GM21526 (cell line): ENCODE data around the gene BYSL.

Experiments used
- ATAC-seq: cut with Tn5 transposase; IDR thresholded peaks from one replicate; pipeline ENCODE4 v1.9.1; 2021; ENCODE audit warnings: moderate library complexity; ENCODE audit not compliant: unreplicated experiment, low FRiP score

Gene BYSL, protein sequence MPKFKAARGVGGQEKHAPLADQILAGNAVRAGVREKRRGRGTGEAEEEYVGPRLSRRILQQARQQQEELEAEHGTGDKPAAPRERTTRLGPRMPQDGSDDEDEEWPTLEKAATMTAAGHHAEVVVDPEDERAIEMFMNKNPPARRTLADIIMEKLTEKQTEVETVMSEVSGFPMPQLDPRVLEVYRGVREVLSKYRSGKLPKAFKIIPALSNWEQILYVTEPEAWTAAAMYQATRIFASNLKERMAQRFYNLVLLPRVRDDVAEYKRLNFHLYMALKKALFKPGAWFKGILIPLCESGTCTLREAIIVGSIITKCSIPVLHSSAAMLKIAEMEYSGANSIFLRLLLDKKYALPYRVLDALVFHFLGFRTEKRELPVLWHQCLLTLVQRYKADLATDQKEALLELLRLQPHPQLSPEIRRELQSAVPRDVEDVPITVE

DNA sequence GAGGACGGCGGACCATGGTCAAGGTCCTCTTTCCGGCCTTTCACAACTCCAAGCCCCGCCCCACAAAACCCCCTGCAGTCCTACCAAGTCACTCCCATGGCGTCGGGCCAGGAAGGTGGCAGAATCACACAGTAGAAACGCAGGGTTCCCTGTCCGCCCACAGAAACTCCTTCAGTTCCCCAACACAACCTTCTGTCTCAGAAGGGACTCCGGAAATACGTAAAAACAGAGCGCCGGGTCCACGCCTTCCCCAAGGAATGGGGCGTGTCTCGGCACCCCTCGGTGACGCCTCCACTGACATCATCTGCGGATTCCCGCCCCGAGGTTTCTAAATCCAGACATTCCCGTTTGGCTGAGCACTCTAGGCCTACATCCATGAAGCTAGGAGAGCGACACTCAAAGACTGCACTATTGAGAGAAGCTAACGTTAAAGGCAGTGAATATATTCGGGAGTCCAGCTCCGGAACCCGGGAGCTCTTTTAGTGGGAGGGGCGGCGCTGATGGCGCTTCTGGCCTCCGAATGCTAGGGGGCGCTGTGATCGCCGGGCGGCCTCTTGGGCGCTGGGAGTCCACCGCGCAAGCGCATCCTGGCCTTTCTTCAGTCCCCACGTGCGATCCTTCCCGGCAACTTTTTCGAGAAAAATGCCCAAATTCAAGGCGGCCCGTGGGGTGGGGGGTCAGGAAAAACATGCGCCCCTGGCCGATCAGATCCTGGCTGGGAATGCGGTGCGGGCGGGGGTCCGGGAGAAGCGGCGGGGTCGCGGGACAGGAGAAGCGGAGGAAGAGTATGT lies at the start of gene BYSL, which contains the start of gene MED20:
BYSL (plus strand) TSS at position 579 of the 791 bp plus-strand sequence; CDS start at position 643, 64 bp downstream.
MED20 (minus strand) TSS at position 219 of the 791 bp plus-strand sequence; CDS start at position 98, 121 bp downstream.
- ATAC-seq, result peak; percentile 85

DNA sequence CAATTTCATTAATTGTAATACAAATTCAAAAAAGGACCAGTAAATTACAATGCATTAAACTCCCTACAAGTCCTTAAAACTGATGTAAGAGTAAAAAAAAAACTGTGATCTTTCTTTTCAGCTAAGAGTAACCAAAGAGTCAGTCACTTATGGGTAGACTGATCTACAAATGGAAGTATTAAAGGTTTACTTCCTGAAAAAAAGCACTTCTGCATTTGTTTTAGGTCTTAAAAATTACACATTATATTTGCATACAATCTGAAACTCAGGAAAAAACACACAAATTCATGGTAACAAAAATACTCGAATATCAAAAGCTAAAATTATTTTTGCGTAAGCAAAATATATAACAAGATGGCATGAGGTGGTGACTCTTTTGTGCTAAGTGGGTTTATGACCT lies 49.6 kb upstream of the BYSL start:
- no peak for ATAC-seq

DNA sequence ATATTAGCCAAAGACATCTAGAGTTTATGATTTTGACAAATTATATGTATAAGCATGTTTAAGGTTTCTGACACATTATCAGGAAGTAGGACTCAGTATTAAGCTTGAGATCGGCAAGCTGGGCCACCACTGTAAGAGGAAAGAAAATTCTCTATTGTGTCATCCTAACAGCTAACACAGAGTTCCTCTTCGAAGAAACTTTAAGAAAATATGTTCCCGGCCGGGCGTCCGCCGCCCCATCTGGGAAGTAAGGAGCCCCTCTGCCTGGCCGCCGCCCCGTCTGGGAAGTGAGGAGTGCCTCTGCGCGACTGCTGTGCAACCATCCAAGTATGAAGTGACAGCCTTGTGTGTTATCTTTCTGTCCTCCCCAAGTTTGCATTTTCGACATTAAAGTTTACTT lies 49.2 kb upstream of the BYSL start:
- no peak for ATAC-seq

DNA sequence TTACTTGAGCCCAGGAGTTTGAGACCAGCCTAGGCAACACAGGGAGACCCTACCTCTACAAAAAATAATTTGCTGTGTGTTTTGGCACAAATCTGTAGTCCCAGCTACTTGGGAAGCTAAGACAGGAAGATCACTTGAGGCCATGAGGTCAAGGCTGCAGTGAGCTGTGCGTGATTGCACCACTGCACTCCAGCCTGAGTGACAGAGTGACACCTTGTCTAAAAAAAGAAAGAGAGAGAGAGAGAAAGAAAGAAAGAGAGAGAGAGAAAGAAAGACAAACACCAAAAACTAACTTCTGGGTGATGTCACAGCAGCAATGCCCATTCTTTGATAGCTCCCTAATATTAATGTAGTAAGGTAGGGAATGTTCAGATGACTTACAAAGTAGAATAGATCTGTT lies 46.6 kb upstream of the BYSL start:
- ATAC-seq, result no peak

DNA sequence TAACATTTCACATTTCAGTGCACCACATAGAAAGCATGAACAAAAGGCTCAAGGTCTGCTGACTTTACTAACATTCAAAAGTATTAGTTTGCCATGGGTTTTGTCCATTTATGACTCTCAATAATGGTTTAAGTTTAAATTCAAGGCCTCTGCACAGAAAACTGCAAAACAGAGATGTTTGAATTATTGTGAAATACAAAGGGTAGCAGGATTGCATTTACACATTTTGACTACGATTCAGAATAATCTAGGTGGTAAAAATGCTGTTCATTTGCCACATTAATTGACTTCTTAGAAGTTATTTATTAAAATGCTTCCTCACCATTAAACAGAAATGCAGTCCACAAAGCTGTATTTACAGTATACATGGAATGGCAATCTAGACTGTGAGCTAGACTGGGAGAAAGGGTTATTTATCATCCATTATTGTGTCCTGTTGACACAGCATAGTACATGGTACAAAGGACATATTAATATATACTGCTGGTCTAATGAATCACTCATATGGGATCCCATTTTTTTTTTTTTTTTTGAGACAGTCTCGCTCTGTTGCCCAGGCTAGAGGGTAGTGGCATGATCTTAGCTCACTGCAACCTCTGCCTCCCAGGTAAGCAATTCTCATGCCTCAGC lies 44.1 kb upstream of the BYSL start:
- ATAC-seq, result no peak

DNA sequence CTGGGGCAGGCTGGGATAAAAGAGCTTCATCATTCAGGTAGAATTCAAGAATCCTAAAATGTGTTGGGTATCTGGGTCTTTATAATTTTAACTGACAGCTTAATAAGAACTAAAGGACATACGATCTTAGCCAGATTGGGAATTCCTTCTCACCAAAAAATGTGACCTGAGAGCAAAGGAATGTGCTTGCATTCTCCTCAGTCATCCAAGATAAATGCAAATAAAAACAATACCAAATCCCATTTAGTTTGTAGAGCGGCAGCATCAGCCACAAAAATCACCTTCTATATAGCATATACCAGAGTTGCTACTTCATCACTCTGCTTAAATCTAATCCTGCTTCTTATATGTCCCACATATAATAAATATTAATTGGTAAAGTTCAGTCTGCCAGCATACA lies 43.1 kb upstream of the BYSL start:
- no peak for ATAC-seq

DNA sequence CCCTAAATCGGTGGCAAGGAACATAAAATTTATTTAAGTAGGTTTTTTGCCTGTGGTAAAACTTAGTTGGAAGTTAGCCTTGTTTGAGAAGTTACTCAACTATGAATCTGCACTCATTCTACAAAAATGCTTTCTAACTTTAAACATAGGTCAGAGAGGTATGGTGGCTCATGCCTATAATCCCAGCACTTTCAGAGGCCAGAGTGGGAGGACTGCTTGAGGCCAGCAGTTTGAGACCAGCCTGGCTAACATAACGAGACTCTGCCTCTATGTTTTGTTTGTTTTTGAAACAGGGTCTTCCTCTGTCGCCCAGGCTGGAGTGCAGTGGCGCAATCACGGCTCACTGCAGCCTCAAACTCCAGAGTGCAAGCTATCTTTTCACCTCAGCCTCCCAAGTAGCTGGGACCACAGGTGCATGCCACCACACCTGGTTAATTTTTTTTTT lies 42.3 kb upstream of the BYSL start:
- ATAC-seq, result no peak

DNA sequence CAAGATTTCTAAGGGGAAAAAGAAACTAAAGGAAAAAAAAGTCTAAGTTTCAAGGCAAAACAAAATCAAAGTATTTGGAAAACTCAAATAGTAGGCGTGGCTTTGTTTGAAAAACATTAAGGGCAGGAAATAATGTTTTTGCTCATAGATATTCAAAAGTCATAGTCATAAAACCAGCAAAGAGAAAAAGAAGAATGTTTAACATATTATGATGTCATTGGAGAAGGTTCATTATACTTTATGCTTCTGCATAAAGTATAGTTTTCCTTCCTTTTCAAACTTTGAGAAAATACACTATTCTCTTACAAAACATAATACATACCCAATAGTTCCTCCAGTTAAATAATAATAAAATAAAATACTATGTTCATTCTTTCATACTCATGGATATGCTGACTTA lies 39.8 kb upstream of the BYSL start:
- no peak for ATAC-seq

DNA sequence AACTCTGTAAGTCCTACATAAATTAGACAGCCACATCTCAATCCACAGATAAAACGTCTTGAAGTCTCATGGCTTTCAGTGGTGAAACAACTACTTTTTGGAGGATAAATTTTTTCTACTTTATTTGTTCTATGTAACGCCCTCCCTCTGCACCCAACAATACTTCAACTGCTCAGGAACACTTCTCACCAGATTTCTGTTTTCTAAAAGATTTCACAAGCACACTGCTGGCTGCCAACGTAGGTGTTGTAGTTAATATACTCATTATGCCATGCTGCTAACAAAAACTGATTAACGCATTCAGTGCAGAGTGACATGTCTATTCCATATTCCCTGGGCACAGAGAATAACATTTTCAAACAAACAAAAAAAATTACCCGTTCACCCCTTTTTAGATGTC lies 36.3 kb upstream of the BYSL start:
- ATAC-seq, result no peak

DNA sequence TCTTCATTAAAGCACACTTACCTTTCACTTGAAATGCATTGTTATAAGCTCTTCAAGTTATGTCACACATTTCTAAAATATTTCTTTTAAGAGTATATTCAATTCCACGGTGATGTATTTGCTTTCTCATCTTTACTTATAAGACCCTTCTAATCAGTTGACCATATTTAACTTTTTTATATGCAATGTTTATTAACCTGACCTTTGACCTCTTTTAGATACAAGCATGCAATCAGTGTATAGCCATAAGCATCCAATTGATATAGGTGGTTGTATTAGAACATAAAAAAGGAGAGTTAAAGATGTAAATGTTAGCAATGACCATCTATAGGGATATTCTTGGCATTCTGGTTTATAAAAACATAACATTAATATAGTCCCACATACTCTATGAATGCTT lies 35.4 kb upstream of the BYSL start:
- no peak for ATAC-seq

DNA sequence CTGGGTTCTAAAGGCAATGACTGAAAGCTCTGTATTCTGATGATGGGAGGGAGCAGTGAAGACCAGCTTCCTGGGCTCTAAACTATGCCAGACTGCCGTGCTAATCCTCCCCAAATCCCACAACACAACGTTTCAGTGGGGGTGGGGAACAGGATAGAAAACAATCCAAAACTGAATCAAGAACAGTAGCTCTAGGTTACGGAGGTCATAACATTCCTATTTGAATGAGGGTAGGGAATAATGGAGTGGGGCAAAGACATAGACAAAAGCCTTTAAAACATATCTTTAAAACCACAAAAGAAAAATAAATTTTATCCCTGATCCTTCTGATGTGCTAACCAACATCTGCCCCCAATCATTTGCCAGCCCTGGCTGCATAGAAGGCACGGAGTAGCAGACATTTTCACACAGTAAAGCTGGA lies 34.0 kb upstream of the BYSL start:
- no peak for ATAC-seq

DNA sequence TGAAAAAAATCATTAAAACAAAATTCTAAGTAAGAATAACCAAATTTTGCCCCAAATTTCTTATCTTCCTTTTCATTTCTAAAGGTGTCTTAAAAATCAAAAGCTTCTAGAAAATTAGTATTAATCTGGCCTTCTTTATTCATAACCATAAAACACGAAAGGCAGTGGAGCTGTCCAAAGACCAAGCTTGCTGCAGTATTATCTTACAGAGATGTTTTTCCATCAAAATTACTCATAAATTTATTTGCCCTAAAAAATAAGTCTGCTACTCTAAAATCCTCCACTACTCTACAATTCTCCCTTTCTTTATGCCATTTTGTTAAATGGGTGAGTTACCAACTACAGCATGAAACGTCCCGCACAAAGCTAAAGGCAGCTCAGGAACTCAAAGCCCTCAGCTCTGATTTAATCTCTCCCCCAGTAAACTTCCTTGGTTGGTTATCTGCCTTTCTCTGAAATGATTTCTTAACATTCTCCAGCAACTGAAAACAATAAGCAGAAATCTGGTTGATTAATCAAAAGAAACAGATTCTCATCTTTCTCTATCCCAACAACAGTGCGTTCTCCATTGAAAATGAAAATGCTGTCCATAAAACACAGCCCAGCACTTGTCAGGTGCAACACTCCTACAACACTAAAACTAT lies 28.3 kb upstream of the BYSL start:
- ATAC-seq, result no peak

DNA sequence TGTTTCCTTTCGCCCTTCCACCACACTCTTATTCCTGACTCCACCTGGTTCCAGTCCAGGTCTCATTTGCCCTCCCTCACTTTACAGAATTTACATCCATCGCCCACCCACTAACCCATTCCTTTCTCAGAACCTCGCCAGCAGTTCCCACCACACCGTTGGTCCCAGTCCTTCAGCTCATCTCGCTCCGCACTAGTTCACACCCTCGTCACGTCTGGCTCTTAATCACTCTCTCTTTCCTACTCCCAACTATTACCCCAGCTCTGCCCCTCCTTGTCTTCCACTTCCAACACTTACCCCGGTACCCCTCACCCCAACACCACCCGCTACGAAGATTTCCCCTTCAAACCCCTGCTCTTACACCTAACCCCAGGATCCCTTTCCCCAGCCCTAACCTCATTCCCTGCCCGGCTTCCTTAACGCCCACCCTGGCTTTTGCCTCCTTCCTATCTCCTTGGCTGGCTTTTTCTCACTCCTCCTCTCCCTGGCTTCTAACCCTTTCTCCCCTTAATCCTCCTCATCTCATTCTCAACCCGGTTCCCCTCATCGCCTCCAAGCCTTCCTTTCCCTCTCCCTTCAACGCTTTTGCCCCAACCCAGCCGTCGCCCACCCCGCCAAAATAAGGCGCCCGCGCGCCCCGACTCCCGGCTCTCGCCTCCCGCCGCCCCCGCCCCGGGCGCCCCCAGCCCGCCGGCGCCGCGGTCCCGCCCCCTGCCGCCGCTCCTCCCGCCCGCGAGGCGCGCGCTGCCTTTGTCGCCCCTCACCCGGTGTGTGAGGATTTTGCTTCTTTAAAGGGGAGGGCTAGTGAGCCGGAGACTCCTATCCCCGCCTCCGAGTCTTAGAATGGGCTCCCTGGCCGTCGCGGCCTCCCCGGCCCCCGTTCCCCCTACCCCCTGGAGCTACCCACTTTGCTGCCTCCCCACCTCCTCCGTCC lies 26.7 kb upstream of the BYSL start:
- peak; percentile 17 for ATAC-seq

DNA sequence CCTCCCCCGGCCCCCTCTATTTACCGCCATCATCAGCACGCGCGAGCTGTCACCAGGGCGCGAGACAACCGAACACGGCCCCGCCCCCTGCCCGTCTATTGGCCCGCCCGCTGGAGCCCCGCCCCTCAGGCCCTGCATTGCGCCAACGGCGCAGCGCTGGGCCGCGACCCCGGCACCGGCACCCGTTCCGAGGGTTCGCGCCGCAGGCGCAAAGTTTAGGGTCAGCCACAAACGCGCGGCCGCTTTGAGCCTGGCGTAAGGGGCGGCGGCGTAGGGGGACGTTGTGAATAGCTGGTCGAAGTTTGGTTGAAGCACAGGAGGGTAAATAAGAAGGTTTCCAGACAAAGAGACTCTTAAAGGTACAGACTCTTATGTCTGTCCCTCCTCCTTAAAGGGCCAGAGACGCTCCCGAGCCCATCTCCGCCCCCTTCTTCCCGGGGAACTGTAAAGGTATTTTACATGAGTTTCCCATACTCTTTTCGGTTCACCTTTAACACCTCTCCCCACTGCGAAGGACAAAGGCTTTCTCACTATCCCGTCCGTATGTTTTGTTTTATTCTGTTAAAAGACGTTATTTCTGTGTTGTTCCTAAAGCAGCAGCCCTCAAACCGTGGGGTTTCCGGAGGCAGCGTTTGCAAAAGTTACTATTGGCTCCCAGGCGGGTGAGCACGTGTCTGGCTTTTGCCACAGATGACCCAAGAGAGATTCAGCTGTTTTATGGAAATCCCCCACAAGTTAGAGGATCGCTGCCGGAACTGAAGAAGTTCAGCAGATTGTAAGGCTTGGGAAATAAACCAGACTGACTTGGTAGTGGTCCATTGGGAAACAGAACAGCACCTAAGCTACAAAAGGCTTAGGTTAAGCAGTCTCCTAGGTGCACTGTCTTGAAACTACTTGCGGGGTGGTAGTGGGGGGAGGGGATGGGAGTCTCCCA lies 25.7 kb upstream of the BYSL start, which contains the start of gene USP49:
USP49 (minus strand) TSS at position 76 of the 934 bp plus-strand sequence. CDS start 88,392 bp downstream, outside the sequence.
- ATAC-seq, result peak; percentile 72

DNA sequence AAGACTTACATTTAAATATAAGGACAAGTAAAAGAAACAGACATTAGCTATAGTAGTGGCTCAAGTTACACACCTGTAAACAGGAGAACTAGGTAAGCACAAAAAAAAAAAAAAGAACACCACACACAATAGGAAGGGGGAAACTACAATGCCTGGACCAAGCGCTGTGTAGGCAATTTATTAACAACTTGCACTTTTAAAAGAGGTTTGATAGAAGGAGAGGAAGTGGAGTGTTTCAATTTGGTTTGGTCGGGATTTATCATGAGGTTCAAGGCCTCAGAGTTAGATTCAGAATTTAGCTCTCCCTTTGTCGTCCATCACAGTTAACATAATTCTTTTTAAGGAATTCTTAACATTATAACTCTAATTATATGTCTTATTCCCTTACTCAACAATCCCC lies 25.0 kb upstream of the BYSL start:
- ATAC-seq, result no peak

DNA sequence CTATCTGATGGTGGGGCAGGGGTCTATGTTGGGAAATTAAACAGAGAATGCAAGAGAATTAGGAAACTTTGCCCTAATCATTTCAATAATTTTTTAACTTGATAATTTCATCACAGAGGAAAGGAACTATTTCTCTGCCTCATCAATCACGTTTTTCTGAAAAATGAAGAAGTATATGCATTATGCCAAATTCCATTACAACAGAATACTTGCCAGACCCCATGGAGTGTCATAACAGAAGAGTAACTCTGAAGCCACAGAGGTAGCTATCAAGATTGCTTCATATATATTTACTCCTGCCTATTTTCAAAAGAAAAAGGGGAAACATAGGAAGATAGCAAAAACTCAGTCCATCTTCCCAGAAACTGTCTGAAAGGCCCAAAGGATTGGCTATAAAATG lies 20.4 kb upstream of the BYSL start:
- no peak for ATAC-seq

DNA sequence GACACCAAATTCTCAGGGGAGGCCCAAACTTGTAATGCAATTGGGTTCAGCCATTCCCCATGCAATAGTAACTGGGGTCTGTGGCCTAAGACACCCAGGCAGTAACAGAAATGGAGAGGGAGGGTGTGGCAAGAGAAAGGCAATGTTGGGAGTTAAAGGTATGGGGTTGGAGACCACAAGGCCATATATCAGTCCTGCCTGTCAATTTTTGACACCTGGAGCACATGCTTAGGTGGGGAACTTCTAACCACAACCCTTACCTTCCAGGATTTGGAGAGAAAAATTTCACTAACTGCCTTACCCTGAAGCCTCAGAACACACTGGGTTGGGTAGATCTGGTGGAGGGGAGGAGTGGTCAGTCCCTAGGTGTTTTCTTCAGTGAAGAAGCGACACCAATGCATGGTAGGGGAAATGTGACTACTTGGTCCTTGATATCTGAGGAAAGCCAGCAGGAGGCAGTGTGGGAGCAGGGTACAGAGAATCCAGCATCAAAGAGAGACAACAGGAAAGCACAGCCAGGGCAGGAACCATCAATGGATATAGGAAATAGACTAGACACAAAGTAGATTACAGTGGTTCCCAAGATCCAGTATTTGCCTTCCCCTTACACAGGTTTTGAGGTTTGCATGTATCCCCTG lies 19.3 kb upstream of the BYSL start:
- ATAC-seq, result no peak

DNA sequence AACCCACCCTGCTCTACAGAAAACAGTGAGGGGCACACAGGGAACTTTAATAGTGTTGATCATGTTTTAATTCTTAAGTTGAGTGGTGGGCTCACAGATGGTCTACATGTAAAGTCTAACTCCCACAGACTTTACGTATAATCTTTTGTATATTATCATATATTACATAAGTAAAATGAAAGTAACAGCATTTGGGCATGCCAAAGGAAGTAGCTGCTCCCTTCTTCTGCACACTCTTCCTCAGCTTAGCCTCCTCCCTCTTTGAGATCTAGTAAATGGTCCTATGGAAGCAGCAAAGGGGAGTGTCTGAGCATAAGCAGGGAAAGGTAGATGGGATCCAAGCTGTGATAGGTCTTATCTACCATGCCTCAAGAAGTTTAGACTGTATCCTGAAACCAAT lies 11.6 kb upstream of the BYSL start:
- no peak for ATAC-seq
